ENCODE measurements around the gene SERPINB6. TPM values are rescaled to one million over a fixed set of nuclear protein-coding genes. Genes with fewer than 3 reads are reported as not detected.
A peak's percentile ranks its signal among the peaks of the same experiment; 100 is the strongest.
"Not testable (repeated sequence)": the region's sequence is repeated elsewhere in the genome, so short reads cannot be mapped to it uniquely, and the experiment has no call there.

The SERPINB6 gene
- total RNA-seq, 3 donors from 2014 or later (not counting 1 experiment from before 2014, with no cell fraction given): 120 to 135 (median 129) TPM

DNA sequence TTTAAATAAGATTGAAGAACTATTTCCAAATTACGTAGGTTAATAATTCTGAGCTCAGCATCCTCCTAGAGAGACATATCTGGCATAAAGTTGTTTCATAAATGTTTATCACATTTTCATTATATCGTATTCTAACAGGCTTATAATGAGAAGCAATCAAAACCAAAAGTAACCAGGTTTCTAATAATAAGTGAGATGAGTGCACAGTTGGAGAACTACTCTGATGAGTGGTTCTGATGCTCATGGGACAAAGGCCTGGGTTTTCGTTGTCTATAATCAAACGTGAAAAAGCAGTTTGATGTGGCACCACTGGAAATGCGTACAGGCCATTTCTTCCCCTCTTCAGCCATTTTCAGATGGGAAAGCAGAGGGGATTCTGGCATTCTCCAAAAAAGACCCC is 4.7 kb upstream of the SERPINB6 start:
- no peaks in the 10 kb centered on the region for H3K36me3 ChIP-seq (ENCODE audit: control insufficient read depth, insufficient read depth, low read length)
- Mint-ChIP-seq H3K4me3 (peak overlapping the region; percentile 70), H3K36me3 (no peaks in the 10 kb centered on the region), H3K27ac (peak overlapping the region; percentile 54 to 60), H3K9me3 (no peaks in the 10 kb centered on the region), H3K27me3 (ENCODE audit: low read depth in 2 of 2) (no peaks in the 10 kb centered on the region), H3K4me1 (peaks cover 30 to 36% of the 10 kb centered on the region in 2 donors)
- DNase-seq: no peak
- peak in 1 of 3 donors; percentile 13 for ATAC-seq
- H3K27me3 ChIP-seq (ENCODE audit: control insufficient read depth, insufficient read depth, low read length): no peaks in the 10 kb centered on the region
- 79% methylated on average over 3 of the region's 5 CpGs for WGBS (ENCODE audit: insufficient coverage)
- intact Hi-C loops (cut with micrococcal nuclease): no loop called here
- no peaks in the 10 kb centered on the region for H3K9me3 ChIP-seq (ENCODE audit: control insufficient read depth, insufficient read depth, low read length)
- H3K27ac ChIP-seq (ENCODE audit: low read length): no peak overlapping the region
- no peak overlapping the region for H3K4me3 ChIP-seq (ENCODE audit: low read length)
- TF ChIP-seq, protein P1, sequence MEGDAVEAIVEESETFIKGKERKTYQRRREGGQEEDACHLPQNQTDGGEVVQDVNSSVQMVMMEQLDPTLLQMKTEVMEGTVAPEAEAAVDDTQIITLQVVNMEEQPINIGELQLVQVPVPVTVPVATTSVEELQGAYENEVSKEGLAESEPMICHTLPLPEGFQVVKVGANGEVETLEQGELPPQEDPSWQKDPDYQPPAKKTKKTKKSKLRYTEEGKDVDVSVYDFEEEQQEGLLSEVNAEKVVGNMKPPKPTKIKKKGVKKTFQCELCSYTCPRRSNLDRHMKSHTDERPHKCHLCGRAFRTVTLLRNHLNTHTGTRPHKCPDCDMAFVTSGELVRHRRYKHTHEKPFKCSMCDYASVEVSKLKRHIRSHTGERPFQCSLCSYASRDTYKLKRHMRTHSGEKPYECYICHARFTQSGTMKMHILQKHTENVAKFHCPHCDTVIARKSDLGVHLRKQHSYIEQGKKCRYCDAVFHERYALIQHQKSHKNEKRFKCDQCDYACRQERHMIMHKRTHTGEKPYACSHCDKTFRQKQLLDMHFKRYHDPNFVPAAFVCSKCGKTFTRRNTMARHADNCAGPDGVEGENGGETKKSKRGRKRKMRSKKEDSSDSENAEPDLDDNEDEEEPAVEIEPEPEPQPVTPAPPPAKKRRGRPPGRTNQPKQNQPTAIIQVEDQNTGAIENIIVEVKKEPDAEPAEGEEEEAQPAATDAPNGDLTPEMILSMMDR (IDR thresholded peaks at IDR 0.05): no peak
- H3K4me1 ChIP-seq (ENCODE audit: control insufficient read depth, insufficient read depth, low read length): peaks cover 19% of the 10 kb centered on the region

DNA sequence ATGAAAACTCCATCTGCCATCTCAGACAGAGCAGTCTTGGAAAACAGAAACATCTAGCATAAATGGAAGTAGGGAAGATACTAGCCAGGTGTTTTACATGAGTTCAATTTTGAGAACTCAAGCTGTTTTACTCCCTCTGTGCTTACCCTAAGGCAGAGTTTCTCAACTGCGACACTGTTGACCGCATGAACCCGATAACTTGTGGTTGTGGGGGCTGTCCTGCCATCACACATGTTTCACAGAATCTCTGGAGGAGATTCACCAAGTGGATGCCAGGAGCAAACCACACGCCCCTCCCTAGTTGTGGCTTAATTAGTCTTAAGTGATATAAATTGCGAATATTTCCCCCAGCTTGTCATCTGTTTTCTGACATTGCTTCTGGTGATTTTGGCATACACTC is 2.3 kb upstream of the SERPINB6 start:
- Histone ChIP-seq H3K4me1 (ENCODE audit: control insufficient read depth, insufficient read depth, low read length) (peaks cover 26% of the 10 kb centered on the region), H3K9me3 (ENCODE audit: control insufficient read depth, insufficient read depth, low read length) (no peaks in the 10 kb centered on the region), H3K27me3 (ENCODE audit: control insufficient read depth, insufficient read depth, low read length) (no peaks in the 10 kb centered on the region), H3K36me3 (ENCODE audit: control insufficient read depth, insufficient read depth, low read length) (no peaks in the 10 kb centered on the region), H3K4me3 (ENCODE audit: low read length) (no peak overlapping the region), H3K27ac (ENCODE audit: low read length) (peak overlapping the region; percentile 14)
- H3K4me3 Mint-ChIP-seq: peak overlapping the region; percentile 37
- DNase-seq: peak; percentile 60 to 61
- TF ChIP-seq, protein P1 (IDR thresholded peaks at IDR 0.05): no peak
- H3K9me3 Mint-ChIP-seq: no peaks in the 10 kb centered on the region
- H3K36me3 Mint-ChIP-seq: no peaks in the 10 kb centered on the region
- intact Hi-C loops (cut with micrococcal nuclease): loop anchor here (1.0 to 2.0 kb wide), 2 partner anchors 15 to 33 kb away; no protein-coding TSS in a partner anchor
- H3K27me3 Mint-ChIP-seq (ENCODE audit: low read depth in 2 of 2): no peaks in the 10 kb centered on the region
- H3K4me1 Mint-ChIP-seq: peaks cover 48 to 55% of the 10 kb centered on the region in 2 donors
- peak overlapping the region; percentile 39 to 80 for H3K27ac Mint-ChIP-seq
- WGBS (ENCODE audit: insufficient coverage): 14% methylated on average over 5 of the region's 5 CpGs
- peak; percentile 47 to 65 (median 59) for ATAC-seq

GRCh38 chr6:2973180-2973579 is 1.8 kb upstream of the SERPINB6 start:
- not testable (repeated sequence) for H3K4me3 ChIP-seq (ENCODE audit: low read length); H3K27me3 ChIP-seq (ENCODE audit: control insufficient read depth, insufficient read depth, low read length); H3K36me3 Mint-ChIP-seq; H3K27ac ChIP-seq (ENCODE audit: low read length); H3K27me3 Mint-ChIP-seq (ENCODE audit: low read depth in 2 of 2); DNase-seq; ATAC-seq; H3K36me3 ChIP-seq (ENCODE audit: control insufficient read depth, insufficient read depth, low read length); H3K9me3 ChIP-seq (ENCODE audit: control insufficient read depth, insufficient read depth, low read length); H3K9me3 Mint-ChIP-seq
- H3K4me1 ChIP-seq (ENCODE audit: control insufficient read depth, insufficient read depth, low read length): peaks cover 26% of the 10 kb centered on the region
- 96% methylated on average over 5 of the region's 6 CpGs for WGBS (ENCODE audit: insufficient coverage)
- Mint-ChIP-seq H3K4me1 (peaks cover 51 to 59% of the 10 kb centered on the region in 2 donors), H3K27ac (peak overlapping the region in 1 of 2 donors; percentile 80), H3K4me3 (peak overlapping the region; percentile 85)
- intact Hi-C loops (cut with micrococcal nuclease): loop anchor here (1.0 to 2.0 kb wide), 2 partner anchors 16 to 33 kb away; no protein-coding TSS in a partner anchor

DNA sequence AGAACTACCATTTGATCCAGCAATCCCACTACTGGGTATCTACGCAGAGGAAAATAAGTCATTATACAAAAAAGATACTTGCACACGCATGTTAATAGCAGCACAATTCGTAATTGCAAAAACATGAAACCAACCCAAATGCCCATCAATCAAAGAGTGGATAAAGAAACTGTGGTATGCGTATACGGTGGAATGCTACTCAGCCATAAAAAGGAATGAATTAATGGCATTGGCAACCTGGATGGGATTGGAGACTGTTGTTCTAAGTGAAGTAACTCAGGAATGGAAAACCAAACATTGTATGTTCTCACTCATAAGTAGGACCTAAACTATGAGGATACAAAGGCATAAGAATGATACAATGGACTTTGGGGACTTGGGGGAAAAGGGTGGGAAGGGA is 1.3 kb upstream of the SERPINB6 start:
- 100% methylated on average over 5 of the region's 5 CpGs for WGBS (ENCODE audit: insufficient coverage)
- not testable (repeated sequence) for H3K4me3 ChIP-seq (ENCODE audit: low read length); H3K36me3 Mint-ChIP-seq; H3K36me3 ChIP-seq (ENCODE audit: control insufficient read depth, insufficient read depth, low read length); DNase-seq; H3K9me3 Mint-ChIP-seq; H3K27me3 Mint-ChIP-seq (ENCODE audit: low read depth in 2 of 2); H3K9me3 ChIP-seq (ENCODE audit: control insufficient read depth, insufficient read depth, low read length); H3K27me3 ChIP-seq (ENCODE audit: control insufficient read depth, insufficient read depth, low read length); H3K27ac ChIP-seq (ENCODE audit: low read length); ATAC-seq
- Mint-ChIP-seq H3K4me1 (peaks cover 54 to 63% of the 10 kb centered on the region in 2 donors), H3K27ac (peak overlapping the region in 1 of 2 donors; percentile 87), H3K4me3 (peak overlapping the region; percentile 85)
- intact Hi-C loops (cut with micrococcal nuclease): loop anchor here (1.0 to 2.0 kb wide), 2 partner anchors 16 to 32 kb away; no protein-coding TSS in a partner anchor
- peaks cover 26% of the 10 kb centered on the region for H3K4me1 ChIP-seq (ENCODE audit: control insufficient read depth, insufficient read depth, low read length)

GRCh38 chr6:2972219-2972487 is 786 bp upstream of the SERPINB6 start:
- H3K9me3 ChIP-seq (ENCODE audit: control insufficient read depth, insufficient read depth, low read length); H3K9me3 Mint-ChIP-seq; H3K4me3 ChIP-seq (ENCODE audit: low read length); H3K36me3 ChIP-seq (ENCODE audit: control insufficient read depth, insufficient read depth, low read length); H3K36me3 Mint-ChIP-seq; H3K27me3 ChIP-seq (ENCODE audit: control insufficient read depth, insufficient read depth, low read length); H3K27me3 Mint-ChIP-seq (ENCODE audit: low read depth in 2 of 2); ATAC-seq; DNase-seq: not testable (repeated sequence)
- Histone ChIP-seq H3K27ac (ENCODE audit: low read length) (peak overlapping the region; percentile 77), H3K4me1 (ENCODE audit: control insufficient read depth, insufficient read depth, low read length) (peaks cover 26% of the 10 kb centered on the region)
- 50% methylated on average over 1 of the region's 1 CpG for WGBS (ENCODE audit: insufficient coverage)
- intact Hi-C loops (cut with micrococcal nuclease): loop anchor here (2.0 kb wide), 1 partner anchor 17 kb away; no protein-coding TSS in a partner anchor
- Mint-ChIP-seq H3K27ac (peak overlapping the region; percentile 87 to 91), H3K4me3 (peak overlapping the region; percentile 85), H3K4me1 (peaks cover 60 to 69% of the 10 kb centered on the region in 2 donors)
